Peyer's patch (tissue), 4 donors: Measurements from ENCODE around the gene PDE4D. TPM values are rescaled to one million over a fixed set of nuclear protein-coding genes. Genes with fewer than 3 reads are reported as not detected.

ENCODE experiments used
- DNase-seq, 3 donors: peaks; one replicate each; pipeline ENCODE4 v3.0.0-alpha.2; 2017 to 2019
- H3K27ac ChIP-seq, 4 donors: fragments of 200-600 bp; sonication (generic); one replicate each; pipeline ENCODE4 v1.5.1; 2016 to 2019
- H3K27me3 ChIP-seq, 2 donors: fragments of 200-600 bp; sonication (generic); one replicate each; pipeline ENCODE4 v1.5.1; 2019
- H3K36me3 ChIP-seq, 3 donors: fragments of 200-600 bp; sonication (generic); one replicate each; pipeline ENCODE4 v1.5.1; 2016 to 2019
- H3K4me1 ChIP-seq, 4 donors: fragments of 200-600 bp; sonication (generic); one replicate each; pipeline ENCODE4 v1.5.1; 2016 to 2019
- H3K4me3 ChIP-seq, 4 donors: fragments of 200-600 bp; sonication (generic); 1 replicate in 3 of 4; 2 replicates in 1 of 4; pipeline ENCODE4 v1.5.1; 2016 to 2019; ENCODE audit warnings: mild to moderate bottlenecking in 1 of 4
- H3K9me3 ChIP-seq, 4 donors: fragments of 200-600 bp; sonication (generic); one replicate each; pipeline ENCODE4 v1.5.1; 2016 to 2019; ENCODE audit warnings: mild to moderate bottlenecking in 1 of 4
- CTCF ChIP-seq, 6 experiments: fragments of 450-650 bp in 4 of 6; fragments of 200-600 bp in 2 of 6; sonication (generic) in 1 of 6; IDR thresholded peaks; one replicate each; pipeline ENCODE4 v1.5.1; 2017 to 2019; ENCODE audit warnings: antibody characterized with exemption in 6 of 6, mild to moderate bottlenecking in 3 of 6, moderate library complexity in 1 of 6
- POLR2A ChIP-seq, 2 donors: fragments of 450-650 bp; IDR thresholded peaks; one replicate each; pipeline ENCODE4 v1.5.1; 2017; ENCODE audit warnings: antibody characterized with exemption in 2 of 2, mild to moderate bottlenecking in 2 of 2, moderate library complexity in 2 of 2
- total RNA-seq, 4 donors: library from RNA; depleted of rRNA; stranded (reverse); fragments of >200 nt; gene quantifications; one replicate each; pipeline ENCODE4 v1.1.0, GENCODE V29; 2016

Gene PDE4D
- total RNA-seq, 4 donors from 2014 or later: 19.8 to 89.1 (median 43.9) TPM

- peak in 1 of 3 donors; percentile 65 for DNase-seq
- Histone ChIP-seq H3K27me3 (no peaks in the 10 kb centered on the region), H3K4me1 (no peaks in the 10 kb centered on the region), H3K27ac (no peak overlapping the region), H3K4me3 (no peak overlapping the region), H3K9me3 (no peaks in the 10 kb centered on the region), H3K36me3 (no peaks in the 10 kb centered on the region)
- TF ChIP-seq CTCF (IDR thresholded peaks at IDR 0.05) (no peak), POLR2A (IDR thresholded peaks at IDR 0.05) (no peak)
Observed at GRCh38 chr5:59792983-59793585, 100.4 kb downstream of the PDE4D start.

- no peaks in the 10 kb centered on the region for H3K36me3 ChIP-seq
- no peaks in the 10 kb centered on the region for H3K9me3 ChIP-seq
- no peaks in the 10 kb centered on the region for H3K4me1 ChIP-seq
- no peak overlapping the region for H3K27ac ChIP-seq
- no peak for DNase-seq
- no peak overlapping the region for H3K4me3 ChIP-seq
- TF ChIP-seq POLR2A (IDR thresholded peaks at IDR 0.05) (no peak), CTCF (IDR thresholded peaks at IDR 0.05) (no peak)
- no peaks in the 10 kb centered on the region for H3K27me3 ChIP-seq
Observed at GRCh38 chr5:59791617-59792016, 101.9 kb downstream of the PDE4D start.

- Histone ChIP-seq H3K27me3 (no peaks in the 10 kb centered on the region), H3K27ac (peak overlapping the region in 2 of 4 donors; percentile 7 to 13), H3K9me3 (no peaks in the 10 kb centered on the region), H3K4me1 (no peaks in the 10 kb centered on the region), H3K36me3 (no peaks in the 10 kb centered on the region), H3K4me3 (no peak overlapping the region)
- TF ChIP-seq CTCF (IDR thresholded peaks at IDR 0.05): no peak
- TF ChIP-seq POLR2A (IDR thresholded peaks at IDR 0.05): no peak
- DNase-seq: no peak
Observed at GRCh38 chr5:59790776-59791475, 102.6 kb downstream of the PDE4D start.

- Histone ChIP-seq H3K4me1 (no peaks in the 10 kb centered on the region), H3K4me3 (no peak overlapping the region), H3K27me3 (no peaks in the 10 kb centered on the region), H3K27ac (peak overlapping the region in 3 of 4 donors; percentile 7 to 26 (median 13)), H3K9me3 (no peaks in the 10 kb centered on the region), H3K36me3 (no peaks in the 10 kb centered on the region)
- DNase-seq: no peak
- TF ChIP-seq CTCF (IDR thresholded peaks at IDR 0.05) (no peak), POLR2A (IDR thresholded peaks at IDR 0.05) (no peak)
Observed at GRCh38 chr5:59790376-59790775, 103.2 kb downstream of the PDE4D start.

- no peaks in the 10 kb centered on the region for H3K4me1 ChIP-seq
- TF ChIP-seq CTCF (IDR thresholded peaks at IDR 0.05) (no peak), POLR2A (IDR thresholded peaks at IDR 0.05) (no peak)
- no peaks in the 10 kb centered on the region for H3K27me3 ChIP-seq
- DNase-seq: no peak
- H3K4me3 ChIP-seq: no peak overlapping the region
- H3K9me3 ChIP-seq: no peaks in the 10 kb centered on the region
- H3K36me3 ChIP-seq: no peaks in the 10 kb centered on the region
- peak overlapping the region in 1 of 4 donors; percentile 26 for H3K27ac ChIP-seq
Observed at GRCh38 chr5:59789894-59790293, 103.6 kb downstream of the PDE4D start.
